Pancreas (tissue), 10 donors: ENCODE measurements around the gene RNF38. TPM values are rescaled to one million over a fixed set of nuclear protein-coding genes. Genes with fewer than 3 reads are reported as not detected.
"Not testable (repeated sequence)": the region's sequence is repeated elsewhere in the genome, so short reads cannot be mapped to it uniquely, and the experiment has no call there.

Source experiments
- ATAC-seq, 4 donors: fragments of 200-7000 bp; cut with Tn5 transposase; one replicate each; pipeline versions ENCODE4 v1.8.0 to v1.9.1; 2020; ENCODE audit warnings: mild to moderate bottlenecking in 4 of 4, moderate library complexity in 4 of 4
- DNase-seq, 6 donors: peaks; one replicate each; pipeline ENCODE4 v3.0.0-alpha.2; 2020
- FAIRE-seq: peaks from 2 replicates; lab custom pipeline; 2012; peaks lifted over from hg19 to GRCh38; lab: Jason Lieb, UNC
- H3K27ac ChIP-seq, 4 donors: fragments of 200-600 bp; sonication (generic); 1 replicate in 3 of 4; 2 replicates in 1 of 4; pipeline versions ENCODE4 v1.5.0 to v1.8.0; 2020
- H3K27me3 ChIP-seq, 4 donors: fragments of 200-600 bp; one replicate each; pipeline ENCODE4 v1.8.0; 2021
- H3K36me3 ChIP-seq, 3 donors: fragments of 200-600 bp; sonication (generic) in 1 of 3; one replicate each; pipeline versions ENCODE4 v1.5.0 to v1.8.0; 2020 to 2021
- H3K4me1 ChIP-seq, 3 donors: fragments of 200-600 bp; one replicate each; pipeline ENCODE4 v1.8.0; 2021
- H3K4me3 ChIP-seq, 4 donors: fragments of 200-600 bp; sonication (generic) in 2 of 4; one replicate each; pipeline versions ENCODE4 v1.5.0 to v1.8.0; 2020 to 2021
- H3K9me3 ChIP-seq, 4 donors: fragments of 200-600 bp; one replicate each; pipeline ENCODE4 v1.8.0; 2021
- CTCF ChIP-seq, 4 donors: fragments of 200-600 bp; sonication (generic) in 3 of 4; IDR thresholded peaks; one replicate each; pipeline versions ENCODE4 v1.5.0 to v1.8.0; 2021; ENCODE audit warnings: antibody characterized with exemption in 4 of 4
- WGBS, 2 donors: extraction: QIAGEN DNeasy Blood & Tissue Kit; methylation state at CpG; one replicate each; pipeline ENCODE4 v1.1.7; 2013; 5-methylcytosine and 5-hydroxymethylcytosine counted together
- intact Hi-C, 3 donors: fragments of 100-400 bp; cut with DNase I; formaldehyde crosslinking; loops; one replicate each; pipeline versions ENCODE4 v1.11.1 to v1.14.2; 2022
- polyA plus RNA-seq, 2 donors: library from polyadenylated mRNA; stranded (reverse); fragments of 200-250 nt; gene quantifications; one replicate each; pipeline ENCODE4 v1.2.3, GENCODE V29; 2013
- total RNA-seq, 6 donors: library from RNA; stranded (reverse); fragmentation: NEBNext Ultra II Directional in 4 of 6; extraction: Animal tissue kit (Norgen Biotek cat#: 25700) in 4 of 6; gene quantifications; one replicate each; pipeline versions ENCODE4 v1.2.1 to v1.2.4, GENCODE V29; 2021 to 2023
- donor health status: healthy with polysubstance abuse.
- donor health status: DM: no; HTN: no; CAD: no; lungs with moderate emphysema.
- donor health status: DM: no; HTN: no; CAD: no.
- donor health status: control.
- donor health status: control.
- donor health status: Bipolar disorder and iron deficiency.
- donor health status: DM: yes; HTN: yes; CAD: no.
- donor health status: DM: no; HTN: no; CAD: no.
- donor health status: DM: no; HTN: no; CAD: no.
- donor health status: DM: yes; HTN: yes; CAD: no.

RNF38 gene
- total RNA-seq, result 10 to 100 TPM; 17.0 to 39.4 (median 19.9) TPM
- 10 to 100 TPM in 1 of 2 donors, 1 to 10 TPM in 1; 4.4 to 10.8 TPM for polyA plus RNA-seq

DNA sequence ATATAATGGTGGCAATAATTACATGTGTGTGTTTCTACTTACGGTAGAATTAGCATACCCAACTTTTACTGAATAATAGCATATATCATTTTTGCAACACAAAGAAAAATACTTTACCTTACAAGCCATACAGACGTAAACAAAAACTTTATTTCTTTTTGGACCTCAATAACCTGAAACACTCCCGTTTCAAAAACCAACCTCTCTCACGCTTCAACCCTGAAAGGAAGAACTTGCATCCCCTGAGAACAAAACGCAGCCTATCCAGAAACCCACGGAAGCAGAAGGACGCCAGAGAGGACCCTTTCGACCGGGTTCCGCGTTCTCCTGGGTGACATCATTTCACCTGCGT lies at the start of gene RNF38:
Gene RNF38 (minus strand): TSS at position 290 of the 352 bp plus-strand sequence. CDS start 161 bp downstream, at position 129.
- Histone ChIP-seq H3K27ac (peak within 1 kb of the TSS; percentile 84 to 95 (median 94)), H3K9me3 (no peaks in the 10 kb centered on the region), H3K27me3 (no peaks in the 10 kb centered on the region), H3K4me3 (peak within 1 kb of the TSS; percentile 62 to 89 (median 84)), H3K36me3 (no peaks in the 10 kb centered on the region), H3K4me1 (peaks cover 21 to 27% (median 24%) of the 10 kb centered on the region in 3 donors)
- intact Hi-C loops, result loop anchor here in 1 of 3 donors (10.0 kb wide), 1 partner anchor 55 kb away; no protein-coding TSS in a partner anchor
- DNase-seq, result no peak
- 0 to 1% methylated on average over 12 of the region's 12 CpGs for WGBS, 2 donors
- TF ChIP-seq CTCF (IDR thresholded peaks at IDR 0.05), result no peak
- no peak for FAIRE-seq
- ATAC-seq, result no peak

GRCh38 chr9:36448555-36448954 lies 48.5 kb upstream of the RNF38 start:
- H3K9me3 ChIP-seq, intact Hi-C loops, H3K4me1 ChIP-seq, H3K4me3 ChIP-seq, DNase-seq, FAIRE-seq, ATAC-seq, H3K27ac ChIP-seq, H3K27me3 ChIP-seq, H3K36me3 ChIP-seq: not testable (repeated sequence)
- WGBS, 2 donors, result 44 to 54% methylated on average over 9 of the region's 9 CpGs

DNA sequence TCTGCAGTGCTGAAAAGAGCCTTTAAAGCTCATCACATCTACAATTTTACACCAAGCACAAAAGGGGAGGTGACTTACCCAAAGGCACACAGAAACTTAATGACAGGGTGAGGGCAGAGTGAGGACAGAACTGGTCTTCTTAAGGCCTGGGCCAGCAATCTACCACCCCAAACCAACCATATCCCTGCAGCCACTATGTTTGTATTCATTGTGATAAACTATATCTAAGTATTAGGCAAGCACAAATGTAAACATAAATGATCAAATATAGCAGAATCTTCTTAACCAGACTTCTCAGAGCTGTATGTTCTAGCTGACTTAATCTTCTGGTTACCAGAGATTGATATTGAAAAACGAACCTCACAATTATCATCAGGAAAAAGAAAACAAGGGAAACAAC lies 47.9 kb upstream of the RNF38 start:
- 24 to 30% methylated on average over 1 of the region's 1 CpG for WGBS, 2 donors
- no peak overlapping the region for H3K4me3 ChIP-seq
- H3K4me1 ChIP-seq, result peaks cover 0 to 9% (median 8%) of the 10 kb centered on the region in 3 donors
- no peak for FAIRE-seq
- no peak overlapping the region for H3K27ac ChIP-seq
- DNase-seq, result no peak
- H3K36me3 ChIP-seq, result no peaks in the 10 kb centered on the region
- H3K27me3 ChIP-seq, result no peaks in the 10 kb centered on the region
- no peaks in the 10 kb centered on the region for H3K9me3 ChIP-seq
- intact Hi-C loops, result no loop called here
- ATAC-seq, result peak in 2 of 4 donors; percentile 15 to 30
- no peak for TF ChIP-seq CTCF (IDR thresholded peaks at IDR 0.05)

- H3K36me3 ChIP-seq, ATAC-seq, H3K9me3 ChIP-seq, H3K27ac ChIP-seq, H3K4me3 ChIP-seq, H3K27me3 ChIP-seq, H3K4me1 ChIP-seq, DNase-seq, FAIRE-seq, intact Hi-C loops: not testable (repeated sequence)
- WGBS, 2 donors, result 96 to 97% methylated on average over 10 of the region's 10 CpGs
Measured at GRCh38 chr9:36446678-36447077, 46.6 kb upstream of the RNF38 start.

- intact Hi-C loops, result no loop called here
- Histone ChIP-seq H3K4me1 (peaks cover 0 to 9% (median 8%) of the 10 kb centered on the region in 3 donors), H3K9me3 (no peaks in the 10 kb centered on the region), H3K27ac (no peak overlapping the region), H3K27me3 (no peaks in the 10 kb centered on the region), H3K4me3 (no peak overlapping the region), H3K36me3 (no peaks in the 10 kb centered on the region)
- ATAC-seq, result no peak
- 81 to 83% methylated on average over 5 of the region's 5 CpGs for WGBS, 2 donors
- TF ChIP-seq CTCF (IDR thresholded peaks at IDR 0.05), result no peak
- FAIRE-seq, result no peak
- no peak for DNase-seq
Measured at GRCh38 chr9:36445800-36446361, 45.8 kb upstream of the RNF38 start.

DNA sequence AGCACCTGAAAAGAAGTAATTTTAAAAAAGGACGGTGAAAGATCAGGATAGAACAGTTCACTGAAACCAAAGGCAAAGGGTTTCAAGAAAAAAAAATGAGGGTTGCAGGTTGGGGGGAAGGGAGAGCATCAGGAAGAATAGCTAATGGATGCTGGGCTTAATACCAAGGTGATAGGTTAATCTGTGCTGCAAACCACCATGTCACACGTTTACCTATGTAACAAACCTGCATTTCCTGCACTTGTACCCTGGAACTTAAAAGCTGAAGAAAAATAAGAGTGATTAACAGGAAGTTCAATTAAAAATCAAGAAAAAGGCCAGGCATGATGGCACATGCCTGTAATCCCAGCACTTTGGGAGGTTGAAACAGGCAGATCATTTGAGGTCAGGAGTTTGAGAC lies 44.1 kb upstream of the RNF38 start:
- Histone ChIP-seq H3K4me3 (no peak overlapping the region), H3K27me3 (no peaks in the 10 kb centered on the region), H3K36me3 (no peaks in the 10 kb centered on the region), H3K27ac (no peak overlapping the region), H3K4me1 (peaks cover 0 to 9% (median 8%) of the 10 kb centered on the region in 3 donors), H3K9me3 (no peaks in the 10 kb centered on the region)
- ATAC-seq, result no peak
- intact Hi-C loops, result no loop called here
- WGBS, 2 donors, result 80 to 84% methylated on average over 2 of the region's 2 CpGs
- no peak for DNase-seq
- no peak for TF ChIP-seq CTCF (IDR thresholded peaks at IDR 0.05)
- FAIRE-seq, result no peak
